Measurements from ENCODE around the gene ELL.

DNA sequence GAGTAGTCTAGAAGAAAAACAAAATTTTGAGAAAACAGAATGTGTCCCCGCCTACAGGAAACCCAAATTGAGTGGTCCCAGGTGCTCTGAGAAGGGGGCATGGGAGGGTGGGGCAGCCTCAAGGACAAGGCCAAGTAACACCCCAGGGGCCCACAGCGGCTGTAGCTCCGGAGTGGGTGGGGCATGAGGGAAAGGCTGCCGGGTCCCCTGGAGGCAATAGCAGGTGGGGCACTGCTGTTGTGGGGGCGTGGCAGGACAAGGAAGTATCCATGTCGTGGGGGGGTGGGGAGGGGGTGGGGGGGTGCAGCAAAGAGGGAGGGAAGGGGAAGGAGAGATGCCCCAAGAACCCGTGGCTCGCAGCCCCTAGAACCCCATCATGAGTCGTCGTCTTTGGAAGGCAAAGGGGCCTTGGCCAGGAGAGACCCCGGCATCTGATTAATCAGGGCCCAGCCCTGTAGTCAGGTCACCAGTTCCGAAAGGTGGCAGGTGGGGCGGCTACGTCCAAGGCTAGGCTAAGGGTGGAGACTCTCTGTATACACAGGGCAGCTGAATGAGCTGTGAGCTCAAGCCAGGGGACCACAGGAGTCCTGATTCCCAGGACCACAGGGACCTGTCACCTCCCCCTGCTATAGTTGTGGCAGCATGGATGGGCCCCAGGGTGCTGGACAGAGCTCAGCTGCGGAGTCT, 76.5 kb downstream of the ELL start:
- no peak for TF ChIP-seq EZH2phosphoT487 (IDR thresholded peaks at IDR 0.05; ENCODE audit: borderline replicate concordance, low read length)
- TF ChIP-seq, protein P1, sequence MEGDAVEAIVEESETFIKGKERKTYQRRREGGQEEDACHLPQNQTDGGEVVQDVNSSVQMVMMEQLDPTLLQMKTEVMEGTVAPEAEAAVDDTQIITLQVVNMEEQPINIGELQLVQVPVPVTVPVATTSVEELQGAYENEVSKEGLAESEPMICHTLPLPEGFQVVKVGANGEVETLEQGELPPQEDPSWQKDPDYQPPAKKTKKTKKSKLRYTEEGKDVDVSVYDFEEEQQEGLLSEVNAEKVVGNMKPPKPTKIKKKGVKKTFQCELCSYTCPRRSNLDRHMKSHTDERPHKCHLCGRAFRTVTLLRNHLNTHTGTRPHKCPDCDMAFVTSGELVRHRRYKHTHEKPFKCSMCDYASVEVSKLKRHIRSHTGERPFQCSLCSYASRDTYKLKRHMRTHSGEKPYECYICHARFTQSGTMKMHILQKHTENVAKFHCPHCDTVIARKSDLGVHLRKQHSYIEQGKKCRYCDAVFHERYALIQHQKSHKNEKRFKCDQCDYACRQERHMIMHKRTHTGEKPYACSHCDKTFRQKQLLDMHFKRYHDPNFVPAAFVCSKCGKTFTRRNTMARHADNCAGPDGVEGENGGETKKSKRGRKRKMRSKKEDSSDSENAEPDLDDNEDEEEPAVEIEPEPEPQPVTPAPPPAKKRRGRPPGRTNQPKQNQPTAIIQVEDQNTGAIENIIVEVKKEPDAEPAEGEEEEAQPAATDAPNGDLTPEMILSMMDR (IDR thresholded peaks at IDR 0.05; ENCODE audit: low read depth, low read length, poor library complexity, severe bottlenecking) = no peak
